ENCODE data around the gene RAB3GAP2.

The RAB3GAP2 gene

GRCh38 chr1:220299337-220299736 lies 27.1 kb upstream of the RAB3GAP2 start:
- Mint-ChIP-seq H3K27me3 (ENCODE audit: low read depth) (peaks cover 4% of the 10 kb centered on the region), H3K9me3 (no peaks in the 10 kb centered on the region), H3K4me3 (no peak overlapping the region), H3K4me1 (ENCODE audit: low read depth) (peaks cover 1% of the 10 kb centered on the region), H3K27ac (no peak overlapping the region), H3K36me3 (ENCODE audit: low read depth) (no peaks in the 10 kb centered on the region)
- DNase-seq (ENCODE audit: low spot score) = no peak

- H3K4me1 Mint-ChIP-seq (ENCODE audit: low read depth) = peaks cover 1% of the 10 kb centered on the region
- H3K27me3 Mint-ChIP-seq (ENCODE audit: low read depth) = peaks cover 4% of the 10 kb centered on the region
- H3K9me3 Mint-ChIP-seq = no peaks in the 10 kb centered on the region
- H3K36me3 Mint-ChIP-seq (ENCODE audit: low read depth) = no peaks in the 10 kb centered on the region
- no peak for DNase-seq (ENCODE audit: low spot score)
- H3K4me3 Mint-ChIP-seq = no peak overlapping the region
- H3K27ac Mint-ChIP-seq = no peak overlapping the region
Observed at GRCh38 chr1:220298470-220299205, 26.4 kb upstream of the RAB3GAP2 start.

GRCh38 chr1:220296981-220297380 lies 24.7 kb upstream of the RAB3GAP2 start:
- no peaks in the 10 kb centered on the region for H3K9me3 Mint-ChIP-seq
- no peak overlapping the region for H3K4me3 Mint-ChIP-seq
- peaks cover 1% of the 10 kb centered on the region for H3K4me1 Mint-ChIP-seq (ENCODE audit: low read depth)
- no peak for DNase-seq (ENCODE audit: low spot score)
- H3K27ac Mint-ChIP-seq = no peak overlapping the region
- H3K27me3 Mint-ChIP-seq (ENCODE audit: low read depth) = peaks cover 7% of the 10 kb centered on the region
- no peaks in the 10 kb centered on the region for H3K36me3 Mint-ChIP-seq (ENCODE audit: low read depth)

- H3K4me1 Mint-ChIP-seq (ENCODE audit: low read depth) = no peaks in the 10 kb centered on the region
- no peaks in the 10 kb centered on the region for H3K9me3 Mint-ChIP-seq
- H3K4me3 Mint-ChIP-seq = no peak overlapping the region
- H3K27ac Mint-ChIP-seq = no peak overlapping the region
- no peaks in the 10 kb centered on the region for H3K36me3 Mint-ChIP-seq (ENCODE audit: low read depth)
- peaks cover 15% of the 10 kb centered on the region for H3K27me3 Mint-ChIP-seq (ENCODE audit: low read depth)
- no peak for DNase-seq (ENCODE audit: low spot score)
Observed at GRCh38 chr1:220294846-220295301, 22.6 kb upstream of the RAB3GAP2 start.

GRCh38 chr1:220291580-220291979 lies 19.3 kb upstream of the RAB3GAP2 start:
- Mint-ChIP-seq H3K4me3 (no peak overlapping the region), H3K4me1 (ENCODE audit: low read depth) (no peaks in the 10 kb centered on the region), H3K27ac (no peak overlapping the region), H3K9me3 (no peaks in the 10 kb centered on the region), H3K36me3 (ENCODE audit: low read depth) (no peaks in the 10 kb centered on the region), H3K27me3 (ENCODE audit: low read depth) (peaks cover 30% of the 10 kb centered on the region)
- no peak for DNase-seq (ENCODE audit: low spot score)

GRCh38 chr1:220290140-220290761 lies 18.0 kb upstream of the RAB3GAP2 start:
- Mint-ChIP-seq H3K4me3 (no peak overlapping the region), H3K4me1 (ENCODE audit: low read depth) (no peaks in the 10 kb centered on the region), H3K27ac (no peak overlapping the region), H3K36me3 (ENCODE audit: low read depth) (no peaks in the 10 kb centered on the region), H3K9me3 (no peaks in the 10 kb centered on the region), H3K27me3 (ENCODE audit: low read depth) (peaks cover 30% of the 10 kb centered on the region)
- no peak for DNase-seq (ENCODE audit: low spot score)

GRCh38 chr1:220287129-220287528 lies 14.9 kb upstream of the RAB3GAP2 start:
- H3K36me3 Mint-ChIP-seq (ENCODE audit: low read depth) = no peaks in the 10 kb centered on the region
- no peak overlapping the region for H3K4me3 Mint-ChIP-seq
- no peaks in the 10 kb centered on the region for H3K4me1 Mint-ChIP-seq (ENCODE audit: low read depth)
- DNase-seq (ENCODE audit: low spot score) = no peak
- H3K9me3 Mint-ChIP-seq = no peaks in the 10 kb centered on the region
- H3K27ac Mint-ChIP-seq = no peak overlapping the region
- peaks cover 26% of the 10 kb centered on the region for H3K27me3 Mint-ChIP-seq (ENCODE audit: low read depth)

GRCh38 chr1:220283625-220284024 lies 11.4 kb upstream of the RAB3GAP2 start:
- Mint-ChIP-seq H3K27ac (no peak overlapping the region), H3K4me1 (ENCODE audit: low read depth) (no peaks in the 10 kb centered on the region), H3K36me3 (ENCODE audit: low read depth) (no peaks in the 10 kb centered on the region), H3K27me3 (ENCODE audit: low read depth) (peaks cover 14% of the 10 kb centered on the region), H3K4me3 (no peak overlapping the region), H3K9me3 (no peaks in the 10 kb centered on the region)
- no peak for DNase-seq (ENCODE audit: low spot score)

GRCh38 chr1:220281159-220281574 lies 8.9 kb upstream of the RAB3GAP2 start:
- Mint-ChIP-seq H3K4me3 (no peak overlapping the region), H3K27ac (no peak overlapping the region), H3K9me3 (no peaks in the 10 kb centered on the region), H3K4me1 (ENCODE audit: low read depth) (no peaks in the 10 kb centered on the region), H3K36me3 (ENCODE audit: low read depth) (no peaks in the 10 kb centered on the region), H3K27me3 (ENCODE audit: low read depth) (peaks cover 18% of the 10 kb centered on the region)
- DNase-seq (ENCODE audit: low spot score) = no peak

GRCh38 chr1:220280249-220280648 lies 8.0 kb upstream of the RAB3GAP2 start:
- H3K4me3 Mint-ChIP-seq = no peak overlapping the region
- H3K36me3 Mint-ChIP-seq (ENCODE audit: low read depth) = no peaks in the 10 kb centered on the region
- no peak for DNase-seq (ENCODE audit: low spot score)
- no peaks in the 10 kb centered on the region for H3K9me3 Mint-ChIP-seq
- H3K27me3 Mint-ChIP-seq (ENCODE audit: low read depth) = peaks cover 20% of the 10 kb centered on the region
- H3K27ac Mint-ChIP-seq = no peak overlapping the region
- H3K4me1 Mint-ChIP-seq (ENCODE audit: low read depth) = no peaks in the 10 kb centered on the region

GRCh38 chr1:220278991-220279390 lies 6.7 kb upstream of the RAB3GAP2 start:
- H3K9me3 Mint-ChIP-seq = no peaks in the 10 kb centered on the region
- DNase-seq (ENCODE audit: low spot score) = no peak
- H3K36me3 Mint-ChIP-seq (ENCODE audit: low read depth) = no peaks in the 10 kb centered on the region
- peaks cover 20% of the 10 kb centered on the region for H3K27me3 Mint-ChIP-seq (ENCODE audit: low read depth)
- no peaks in the 10 kb centered on the region for H3K4me1 Mint-ChIP-seq (ENCODE audit: low read depth)
- H3K4me3 Mint-ChIP-seq = no peak overlapping the region
- H3K27ac Mint-ChIP-seq = no peak overlapping the region

GRCh38 chr1:220275430-220275829 lies 3.2 kb upstream of the RAB3GAP2 start:
- Mint-ChIP-seq H3K9me3 (no peaks in the 10 kb centered on the region), H3K36me3 (ENCODE audit: low read depth) (no peaks in the 10 kb centered on the region), H3K27ac (no peak overlapping the region), H3K4me1 (ENCODE audit: low read depth) (peaks cover 3% of the 10 kb centered on the region), H3K4me3 (no peak overlapping the region), H3K27me3 (ENCODE audit: low read depth) (peaks cover 17% of the 10 kb centered on the region)
- DNase-seq (ENCODE audit: low spot score) = no peak

- Mint-ChIP-seq H3K27me3 (ENCODE audit: low read depth) (peaks cover 17% of the 10 kb centered on the region), H3K4me3 (no peak overlapping the region), H3K36me3 (ENCODE audit: low read depth) (no peaks in the 10 kb centered on the region), H3K4me1 (ENCODE audit: low read depth) (peaks cover 3% of the 10 kb centered on the region), H3K9me3 (no peaks in the 10 kb centered on the region), H3K27ac (no peak overlapping the region)
- DNase-seq (ENCODE audit: low spot score) = no peak
Observed at GRCh38 chr1:220274251-220274855, 2.1 kb upstream of the RAB3GAP2 start.

GRCh38 chr1:220272841-220273090 lies 513 bp upstream of the RAB3GAP2 start:
- Mint-ChIP-seq H3K36me3 (ENCODE audit: low read depth) (peaks cover 13% of the 10 kb centered on the region), H3K4me3 (no peak overlapping the region), H3K4me1 (ENCODE audit: low read depth) (peaks cover 10% of the 10 kb centered on the region), H3K27ac (no peak overlapping the region), H3K9me3 (no peaks in the 10 kb centered on the region), H3K27me3 (ENCODE audit: low read depth) (peaks cover 10% of the 10 kb centered on the region)
- DNase-seq (ENCODE audit: low spot score) = no peak
